ENCODE results near the gene MKLN1.
"Not testable (repeated sequence)": the region's sequence is repeated elsewhere in the genome, so short reads cannot be mapped to it uniquely, and the experiment has no call there.

- TF ChIP-seq, protein P1, sequence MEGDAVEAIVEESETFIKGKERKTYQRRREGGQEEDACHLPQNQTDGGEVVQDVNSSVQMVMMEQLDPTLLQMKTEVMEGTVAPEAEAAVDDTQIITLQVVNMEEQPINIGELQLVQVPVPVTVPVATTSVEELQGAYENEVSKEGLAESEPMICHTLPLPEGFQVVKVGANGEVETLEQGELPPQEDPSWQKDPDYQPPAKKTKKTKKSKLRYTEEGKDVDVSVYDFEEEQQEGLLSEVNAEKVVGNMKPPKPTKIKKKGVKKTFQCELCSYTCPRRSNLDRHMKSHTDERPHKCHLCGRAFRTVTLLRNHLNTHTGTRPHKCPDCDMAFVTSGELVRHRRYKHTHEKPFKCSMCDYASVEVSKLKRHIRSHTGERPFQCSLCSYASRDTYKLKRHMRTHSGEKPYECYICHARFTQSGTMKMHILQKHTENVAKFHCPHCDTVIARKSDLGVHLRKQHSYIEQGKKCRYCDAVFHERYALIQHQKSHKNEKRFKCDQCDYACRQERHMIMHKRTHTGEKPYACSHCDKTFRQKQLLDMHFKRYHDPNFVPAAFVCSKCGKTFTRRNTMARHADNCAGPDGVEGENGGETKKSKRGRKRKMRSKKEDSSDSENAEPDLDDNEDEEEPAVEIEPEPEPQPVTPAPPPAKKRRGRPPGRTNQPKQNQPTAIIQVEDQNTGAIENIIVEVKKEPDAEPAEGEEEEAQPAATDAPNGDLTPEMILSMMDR (IDR thresholded peaks at IDR 0.05): not testable (repeated sequence)
- not testable (repeated sequence) for TF ChIP-seq POLR2AphosphoS5, EP300 (IDR thresholded peaks at IDR 0.05)
Measured at GRCh38 chr7:131462715-131463114, 135.0 kb downstream of the MKLN1 start.

Measured in esophagus muscularis mucosa (tissue), 4 donors.